Ovary (tissue), 3 donors: ENCODE data around the gene ARHGAP21.

Source experiments
- EP300 ChIP-seq: sonication (generic); formaldehyde crosslinking; IDR thresholded peaks from one replicate; pipeline ENCODE4 v1.6.1; 2017; ENCODE audit warnings: antibody characterized with exemption
- POLR2A ChIP-seq: fragments of 450-650 bp; IDR thresholded peaks from one replicate; pipeline ENCODE4 v1.6.1; 2017; ENCODE audit warnings: antibody characterized with exemption, mild to moderate bottlenecking, moderate library complexity
- TF ChIP-seq, protein P1 (sequence below), 3 donors: fragments of 450-650 bp in 2 of 3; fragments of 200-600 bp in 1 of 3; IDR thresholded peaks; one replicate each; pipeline versions ENCODE4 v1.5.1 to v1.8.0; 2016 to 2022; ENCODE audit warnings: antibody characterized with exemption in 3 of 3, mild to moderate bottlenecking in 1 of 3
- donor health status: DM: no; HTN: no; CAD: no.

DNA sequence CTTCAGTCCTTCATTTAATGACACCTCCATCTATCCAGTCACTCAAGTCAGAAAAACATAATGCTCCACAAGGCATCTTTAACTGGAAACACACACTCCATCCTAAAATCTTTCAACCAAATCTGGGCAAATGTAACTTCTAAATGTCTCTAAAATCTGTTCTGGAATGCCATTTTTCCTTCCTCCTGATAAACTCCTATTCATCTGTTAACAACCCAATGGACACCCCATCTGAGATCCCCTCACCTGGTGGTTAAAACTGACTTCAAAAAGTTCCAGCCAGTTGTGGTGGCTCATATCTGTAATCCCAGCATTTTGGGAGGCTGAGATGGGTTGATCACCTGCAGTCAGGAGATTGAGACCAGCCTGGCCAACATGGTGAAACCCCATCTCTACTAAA lies 78.7 kb downstream of the ARHGAP21 start:
- TF ChIP-seq, protein P1, sequence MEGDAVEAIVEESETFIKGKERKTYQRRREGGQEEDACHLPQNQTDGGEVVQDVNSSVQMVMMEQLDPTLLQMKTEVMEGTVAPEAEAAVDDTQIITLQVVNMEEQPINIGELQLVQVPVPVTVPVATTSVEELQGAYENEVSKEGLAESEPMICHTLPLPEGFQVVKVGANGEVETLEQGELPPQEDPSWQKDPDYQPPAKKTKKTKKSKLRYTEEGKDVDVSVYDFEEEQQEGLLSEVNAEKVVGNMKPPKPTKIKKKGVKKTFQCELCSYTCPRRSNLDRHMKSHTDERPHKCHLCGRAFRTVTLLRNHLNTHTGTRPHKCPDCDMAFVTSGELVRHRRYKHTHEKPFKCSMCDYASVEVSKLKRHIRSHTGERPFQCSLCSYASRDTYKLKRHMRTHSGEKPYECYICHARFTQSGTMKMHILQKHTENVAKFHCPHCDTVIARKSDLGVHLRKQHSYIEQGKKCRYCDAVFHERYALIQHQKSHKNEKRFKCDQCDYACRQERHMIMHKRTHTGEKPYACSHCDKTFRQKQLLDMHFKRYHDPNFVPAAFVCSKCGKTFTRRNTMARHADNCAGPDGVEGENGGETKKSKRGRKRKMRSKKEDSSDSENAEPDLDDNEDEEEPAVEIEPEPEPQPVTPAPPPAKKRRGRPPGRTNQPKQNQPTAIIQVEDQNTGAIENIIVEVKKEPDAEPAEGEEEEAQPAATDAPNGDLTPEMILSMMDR (IDR thresholded peaks at IDR 0.05), result no peak
- TF ChIP-seq POLR2A (no peak), EP300 (no peak)
